GM21360 (cell line): ENCODE measurements around the gene HCN4.
"Not testable (repeated sequence)": the region's sequence is repeated elsewhere in the genome, so short reads cannot be mapped to it uniquely, and the experiment has no call there.

Experiments
- ATAC-seq: cut with Tn5 transposase; IDR thresholded peaks from one replicate; pipeline ENCODE4 v1.9.1; 2021; ENCODE audit warnings: mild to moderate bottlenecking, moderate library complexity; ENCODE audit not compliant: unreplicated experiment

The HCN4 gene

GRCh38 chr15:73368301-73369136, at the start of gene HCN4:
Gene HCN4 (minus strand): TSS chr15:73368958. CDS start chr15:73368270, 688 bp downstream.
- no peak for ATAC-seq

GRCh38 chr15:73414876-73415275, 46.1 kb upstream of the HCN4 start:
- no peak for ATAC-seq

DNA sequence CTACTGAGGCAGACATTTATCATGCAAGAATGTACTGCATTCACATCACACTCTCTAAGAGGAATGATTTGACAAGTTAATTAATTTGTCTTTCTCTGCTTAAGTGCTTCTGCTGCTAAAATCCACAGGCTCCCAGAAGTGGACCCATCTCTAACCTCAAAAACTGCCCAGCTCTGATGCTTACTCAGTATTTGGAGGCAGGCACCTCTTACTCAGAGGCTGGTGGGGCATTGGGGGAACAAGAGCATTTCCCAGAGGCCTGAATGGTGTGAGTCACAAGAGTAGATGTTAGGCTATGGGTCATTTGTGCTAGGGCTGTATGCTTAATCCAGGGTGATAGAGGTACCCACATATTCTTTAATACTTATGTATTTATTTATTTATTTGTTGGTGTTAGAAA, 34.4 kb upstream of the HCN4 start:
- no peak for ATAC-seq

DNA sequence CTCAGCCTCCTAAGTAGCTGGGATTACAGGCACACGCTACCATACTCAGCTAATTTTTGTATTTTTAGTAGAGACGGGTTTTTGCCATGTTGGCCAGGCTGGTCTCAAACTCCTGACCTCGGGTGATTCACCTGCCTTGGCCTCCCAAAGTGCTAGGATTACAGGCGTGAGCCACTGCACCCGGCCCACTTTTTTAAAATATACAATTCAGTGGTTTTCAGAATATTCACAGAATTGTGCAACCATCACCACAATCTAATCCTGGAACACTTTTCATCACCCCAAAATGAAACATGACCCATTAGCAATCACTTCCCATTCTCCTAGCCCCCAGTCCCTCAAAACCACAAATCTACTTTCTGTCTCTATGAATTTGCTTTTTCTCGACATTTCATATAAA, 31.5 kb upstream of the HCN4 start:
- not testable (repeated sequence) for ATAC-seq

GRCh38 chr15:73398861-73399260, 30.1 kb upstream of the HCN4 start:
- no peak for ATAC-seq

DNA sequence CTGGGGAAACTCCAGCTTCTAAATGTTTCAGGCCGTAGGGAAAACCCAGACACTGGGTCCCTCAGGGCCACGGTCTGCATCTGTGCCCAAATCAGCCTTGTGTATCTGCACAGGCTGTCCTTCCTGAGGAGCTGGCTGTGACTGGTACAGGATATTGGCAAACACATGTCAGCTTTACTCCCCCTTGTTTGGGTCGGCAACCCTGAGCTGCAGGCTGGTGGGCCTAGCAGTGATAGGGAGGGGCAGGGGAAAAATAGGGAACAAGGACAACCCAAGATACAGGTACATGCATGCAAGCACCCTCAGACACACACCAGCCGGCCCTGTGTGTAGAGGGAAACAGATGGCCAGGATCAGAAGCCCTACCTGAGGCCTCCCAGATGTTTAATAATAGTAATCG, 28.7 kb upstream of the HCN4 start:
- no peak for ATAC-seq

GRCh38 chr15:73395671-73396070, 26.9 kb upstream of the HCN4 start:
- no peak for ATAC-seq

DNA sequence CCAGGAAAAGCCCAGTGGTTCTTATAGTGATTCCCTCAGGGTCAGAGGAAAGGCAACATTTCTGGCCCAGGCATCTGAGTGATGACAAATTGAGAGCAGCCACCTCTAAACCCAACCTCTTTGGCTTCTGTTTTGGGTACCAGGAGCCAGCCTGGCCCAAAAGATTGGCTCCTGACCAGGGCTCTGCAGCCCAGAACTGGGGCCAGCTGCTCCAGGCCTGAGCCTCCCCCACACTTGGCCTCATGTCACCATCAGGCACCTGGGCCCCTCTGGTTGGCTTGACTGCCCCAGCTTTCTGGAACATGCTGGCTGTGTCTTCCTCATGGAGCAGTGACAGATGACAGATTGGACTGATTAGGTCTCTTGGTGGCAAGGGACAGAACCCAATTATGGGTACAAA, 26.0 kb upstream of the HCN4 start:
- no peak for ATAC-seq

DNA sequence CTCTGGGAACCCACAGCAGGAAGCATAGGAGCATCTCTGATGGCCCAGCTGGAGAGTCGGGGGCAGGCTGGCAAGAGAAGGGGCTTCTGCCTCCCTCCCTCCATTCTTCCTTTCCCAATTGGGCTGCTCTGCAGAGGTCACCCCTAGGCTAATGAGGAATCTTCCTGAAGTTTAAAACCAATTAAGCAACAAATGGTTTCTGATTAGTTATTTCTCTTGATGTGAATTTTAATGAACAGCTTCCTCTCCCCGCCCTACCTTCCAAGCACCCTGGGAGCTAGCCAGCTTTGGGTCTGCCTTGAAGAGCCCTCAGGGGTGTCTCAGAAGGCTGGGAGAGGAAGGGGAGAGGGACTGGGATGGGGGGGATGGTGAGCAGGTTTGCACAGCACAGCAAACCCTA, 24.6 kb upstream of the HCN4 start:
- ATAC-seq, result no peak

- ATAC-seq, result no peak
Observed at GRCh38 chr15:73392025-73392424, 23.3 kb upstream of the HCN4 start.

DNA sequence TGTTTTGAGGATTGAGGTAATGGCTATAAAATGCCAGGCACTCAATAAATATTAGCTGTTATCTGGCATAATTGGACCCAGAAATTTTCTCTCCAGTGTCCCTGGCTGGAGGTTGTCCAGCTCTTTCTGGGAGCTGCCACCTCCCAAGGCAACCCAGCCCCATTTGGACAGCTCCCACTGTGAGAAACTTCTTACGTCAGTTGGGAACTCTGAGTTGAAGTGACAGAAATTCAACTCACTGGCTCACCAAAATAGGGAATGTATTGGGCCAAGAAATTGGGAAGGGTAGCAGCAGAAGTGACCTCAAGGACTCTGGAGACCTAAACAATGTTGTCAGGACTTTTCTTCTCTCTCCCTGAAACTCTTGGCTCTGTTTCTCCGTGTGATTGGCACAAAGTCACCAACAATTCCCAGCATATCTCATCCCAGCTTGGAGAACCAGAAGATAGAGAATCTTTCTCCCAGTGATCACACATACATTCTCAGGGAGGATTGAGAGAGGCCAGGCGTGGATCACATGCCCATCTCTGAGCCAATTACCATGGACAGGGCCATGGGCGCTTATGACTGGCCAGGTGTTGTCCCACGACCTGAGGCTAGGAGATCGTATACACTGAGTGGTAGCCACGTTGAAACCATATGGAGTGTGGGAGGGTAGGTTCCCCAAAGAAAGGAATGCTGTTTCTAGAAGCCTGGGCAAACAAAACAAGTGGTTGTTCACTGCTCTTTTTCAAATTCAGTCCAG, 22.5 kb upstream of the HCN4 start:
- ATAC-seq, result no peak

DNA sequence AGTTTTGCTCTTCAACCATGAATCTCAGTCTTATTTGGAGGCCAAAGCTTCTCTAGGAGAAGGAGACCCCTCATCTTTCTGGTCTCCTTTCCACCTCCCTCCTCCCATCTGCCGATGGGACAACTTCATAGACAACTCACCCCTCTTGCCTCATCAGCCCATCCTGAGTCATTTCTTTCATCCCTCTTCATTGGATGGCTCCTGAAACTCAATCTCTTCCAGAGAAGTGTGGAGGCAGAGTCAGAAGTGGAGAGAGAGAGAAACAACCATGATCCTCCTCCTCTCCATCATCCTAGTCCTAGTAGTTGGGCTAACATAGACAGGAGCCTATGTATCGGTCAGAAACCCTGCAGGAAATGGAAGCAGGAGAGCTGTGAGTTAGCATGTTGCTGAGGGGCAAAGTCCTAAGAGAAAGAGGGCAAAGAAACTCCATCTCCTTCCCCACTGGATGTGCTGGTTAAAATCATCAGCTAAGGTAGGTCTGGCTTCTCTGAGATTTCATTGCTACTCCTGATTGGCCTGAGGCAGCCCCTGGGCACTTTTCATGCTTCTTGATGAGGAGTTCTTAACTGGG, 21.3 kb upstream of the HCN4 start:
- ATAC-seq, result no peak

DNA sequence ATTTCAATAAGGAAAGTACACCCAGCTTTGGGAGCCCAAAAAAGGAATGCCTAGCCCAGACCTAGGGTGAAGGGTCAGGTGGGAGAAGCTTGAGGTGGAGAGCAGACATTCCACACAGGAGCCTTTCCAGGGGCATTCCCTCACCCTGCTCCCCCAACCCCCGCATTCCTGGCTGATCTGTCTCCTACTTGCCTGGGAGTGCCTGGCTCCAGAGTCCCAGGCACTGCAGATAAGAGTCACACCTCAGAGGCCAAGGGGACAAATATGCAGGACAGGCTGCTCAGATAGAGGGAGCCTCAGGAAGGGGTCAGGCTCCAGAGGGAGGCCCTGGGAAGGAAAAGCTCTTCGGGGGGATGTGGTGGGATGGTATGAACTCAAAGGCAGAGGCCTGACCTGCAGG, 20.8 kb upstream of the HCN4 start:
- ATAC-seq, result no peak

GRCh38 chr15:73388256-73388781, 19.6 kb upstream of the HCN4 start:
- no peak for ATAC-seq

DNA sequence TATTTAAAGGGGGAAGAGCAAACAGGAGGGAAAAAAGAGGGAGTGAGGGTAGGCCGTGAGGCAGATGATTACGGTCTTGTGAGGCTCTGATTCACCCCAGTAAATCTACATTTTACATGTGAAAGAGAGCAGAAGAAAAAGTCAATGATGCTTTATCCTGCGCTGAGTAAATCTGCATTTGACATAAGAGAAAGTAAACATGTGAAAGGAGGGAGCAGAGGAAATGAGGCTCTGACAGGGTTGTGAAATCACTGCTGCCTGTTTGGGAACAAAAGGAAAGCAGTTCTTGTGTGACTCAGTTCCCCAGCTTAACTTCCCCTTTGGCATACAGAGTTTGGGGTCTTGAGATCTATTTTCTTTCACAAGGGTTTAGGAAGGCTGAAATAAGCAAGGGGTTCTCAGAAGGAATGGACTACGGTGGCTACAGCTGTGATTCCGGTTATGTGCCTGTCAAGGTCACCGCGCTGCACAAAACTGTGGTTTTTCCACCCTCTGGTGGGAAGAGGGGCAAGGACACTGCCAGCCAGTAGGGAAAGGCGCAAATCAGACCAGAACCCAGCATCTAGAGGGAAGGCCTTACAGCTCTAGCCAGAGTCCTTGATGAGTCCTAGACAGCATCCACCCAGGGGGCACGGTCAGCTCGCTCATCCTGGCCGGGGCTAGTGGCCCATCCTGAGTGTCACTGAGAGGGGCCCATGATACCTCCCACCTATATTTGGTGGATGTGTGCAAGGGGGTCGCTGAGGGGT, 18.9 kb upstream of the HCN4 start:
- no peak for ATAC-seq

GRCh38 chr15:73386886-73387506, 18.2 kb upstream of the HCN4 start:
- no peak for ATAC-seq

- no peak for ATAC-seq
Observed at GRCh38 chr15:73386238-73386637, 17.5 kb upstream of the HCN4 start.

- ATAC-seq, result no peak
Observed at GRCh38 chr15:73385205-73385604, 16.4 kb upstream of the HCN4 start.

GRCh38 chr15:73383310-73384189, 14.8 kb upstream of the HCN4 start:
- no peak for ATAC-seq

GRCh38 chr15:73382115-73382514, 13.4 kb upstream of the HCN4 start:
- no peak for ATAC-seq
